Endothelial cell of umbilical vein (primary cell): ENCODE results near the gene RASGEF1C. TPM values are rescaled to one million over a fixed set of nuclear protein-coding genes. Genes with fewer than 3 reads are reported as not detected.

Experiments
- BruUV-seq: library from RNA; stranded (reverse); fragments of 400-500 nt; replicated peaks from 2 replicates; lab custom pipeline; 2021; lab: Mats Ljungman, UMichigan
- CTCF ChIA-PET: fragments of 300-600, 350-600 bp; sonication (Branson Sonifier 250); formaldehyde crosslinking; loops from one replicate; lab custom pipeline; 2021; ENCODE audit warnings: antibody characterized with exemption, inconsistent platforms; lab: Charles Lee
- POLR2A ChIA-PET: fragments of 300-600, 350-600 bp; sonication (Branson Sonifier 250); formaldehyde crosslinking; loops from one replicate; lab custom pipeline; 2021; ENCODE audit warnings: antibody characterized with exemption, inconsistent platforms; lab: Charles Lee
- DNase-seq: peaks from one replicate; pipeline ENCODE4 v3.0.0-alpha.2; 2011; ENCODE audit warnings: low read depth, low spot score
- FAIRE-seq: peaks from 2 replicates; lab custom pipeline; 2011; peaks lifted over from hg19 to GRCh38; lab: Jason Lieb, UNC
- H2AFZ ChIP-seq: 2 replicates; pipeline ENCODE4 v1.6.0; 2012; ENCODE audit warnings: low read depth, low read length, control low read depth, inconsistent platforms
- H3K27ac ChIP-seq: 2 replicates; pipeline ENCODE4 v1.5.1; 2011; ENCODE audit warnings: low read depth, mild to moderate bottlenecking, control low read depth, low read length, moderate library complexity; ENCODE audit not compliant: insufficient read depth
- H3K27me3 ChIP-seq, 2 experiments: 2 replicates each; pipeline versions ENCODE4 v1.6.0 to v1.6.1; 2011; ENCODE audit warnings: low read length in 2 of 2, mixed read lengths in 1 of 2; ENCODE audit not compliant: control insufficient read depth in 2 of 2, insufficient read depth in 2 of 2
- H3K36me3 ChIP-seq, 2 experiments: 2 replicates in 1 of 2; 3 replicates in 1 of 2; pipeline ENCODE4 v1.5.1; 2011; ENCODE audit warnings: low read length in 2 of 2, mild to moderate bottlenecking in 1 of 2, moderate library complexity in 1 of 2; ENCODE audit not compliant: control insufficient read depth in 2 of 2, insufficient read depth in 2 of 2; ENCODE audit errors: extremely low read depth in 1 of 2
- H3K4me1 ChIP-seq: 3 replicates; pipeline ENCODE4 v1.5.1; 2011; ENCODE audit warnings: mild to moderate bottlenecking, low read length; ENCODE audit not compliant: control insufficient read depth, insufficient read depth; ENCODE audit errors: extremely low read depth
- H3K4me2 ChIP-seq: 2 replicates; pipeline ENCODE4 v1.6.1; 2011; ENCODE audit warnings: low read length, control low read depth, mixed read lengths; ENCODE audit not compliant: insufficient read depth
- H3K4me3 ChIP-seq, 3 experiments: fragments of 200-600 bp in 1 of 3; sonication (generic), shearing (Covaris generic) in 1 of 3; replicated peaks in 1 of 3; 2 replicates each; pipeline ENCODE4 v1.5.1; 2011 to 2016; ENCODE audit warnings: control low read depth in 3 of 3, low read length in 3 of 3, mild to moderate bottlenecking in 2 of 3, inconsistent platforms in 1 of 3, low read depth in 1 of 3, moderate library complexity in 1 of 3; ENCODE audit not compliant: insufficient read depth in 1 of 3
- H3K79me2 ChIP-seq: 2 replicates; pipeline ENCODE4 v1.6.0; 2012; ENCODE audit warnings: low read length, inconsistent platforms; ENCODE audit not compliant: control insufficient read depth, insufficient read depth
- H3K9ac ChIP-seq: replicated peaks from 2 replicates; pipeline ENCODE3; 2011; ENCODE audit warnings: low read length, control low read depth; ENCODE audit not compliant: insufficient read depth; ENCODE audit errors: extremely low read depth
- H3K9me1 ChIP-seq: replicated peaks from 3 replicates; pipeline ENCODE4 v1.6.0; 2011; ENCODE audit warnings: mild to moderate bottlenecking, low read length; ENCODE audit not compliant: control insufficient read depth, insufficient read depth; ENCODE audit errors: extremely low read depth
- H3K9me3 ChIP-seq: replicated peaks from 2 replicates; pipeline ENCODE4 v1.5.1; 2012; ENCODE audit warnings: low read length, inconsistent platforms; ENCODE audit not compliant: control insufficient read depth, insufficient read depth
- H4K20me1 ChIP-seq: replicated peaks from 2 replicates; pipeline ENCODE3; 2011; ENCODE audit warnings: mild to moderate bottlenecking, low read length; ENCODE audit not compliant: control insufficient read depth, insufficient read depth; ENCODE audit errors: extremely low read depth
- EZH2 ChIP-seq: IDR thresholded peaks from 2 replicates; pipeline ENCODE4 v1.6.1; 2012; ENCODE audit warnings: borderline replicate concordance, low read depth, mild to moderate bottlenecking, moderate library complexity, low read length, inconsistent platforms; ENCODE audit not compliant: severe bottlenecking
- FOS ChIP-seq: IDR thresholded peaks from 2 replicates; pipeline ENCODE4 v1.6.1; 2011; ENCODE audit warnings: mild to moderate bottlenecking, low read length, moderate library complexity, borderline replicate concordance; ENCODE audit not compliant: insufficient read depth
- GATA2 ChIP-seq: IDR thresholded peaks from 2 replicates; pipeline ENCODE4 v1.7.0; 2011; ENCODE audit warnings: low read depth, mild to moderate bottlenecking, moderate library complexity, mixed read lengths, low read length; ENCODE audit not compliant: insufficient read length, insufficient read depth
- JUN ChIP-seq: IDR thresholded peaks from 2 replicates; pipeline ENCODE4 v1.6.1; 2011; ENCODE audit warnings: borderline replicate concordance, low read depth; ENCODE audit not compliant: insufficient read length, insufficient read depth
- MYC ChIP-seq: IDR thresholded peaks from one replicate; pipeline ENCODE4 v1.6.1; 2011; ENCODE audit warnings: mild to moderate bottlenecking, low read depth, low read length
- POLR2A ChIP-seq: IDR thresholded peaks from 2 replicates; pipeline ENCODE4 v1.6.1; 2012; ENCODE audit warnings: low read depth, mild to moderate bottlenecking, control low read depth, low read length
- POLR2AphosphoS5 ChIP-seq: IDR thresholded peaks from 2 replicates; pipeline ENCODE4 v1.6.1; 2012; ENCODE audit warnings: low read depth, mild to moderate bottlenecking, control low read depth, low read length, moderate library complexity; ENCODE audit not compliant: insufficient read depth
- dilution Hi-C: fragments of 300-500 bp; cut with MboI; formaldehyde crosslinking; loops from one replicate; pipeline ENCODE4 v1.15.0; 2019; ENCODE audit warnings: low sequenced_read_pairs; ENCODE audit not compliant: extremely low pct_ligation_motif_present
- intact Hi-C: fragments of 100-400 bp; cut with micrococcal nuclease; formaldehyde crosslinking; loops from one replicate; pipeline ENCODE4 v1.10.0; 2022
- polyA plus RNA-seq, 4 experiments: library from polyadenylated mRNA; depleted of rRNA in 3 of 4; stranded (reverse) in 3 of 4; unstranded in 1 of 4; fragments of >200 nt; gene quantifications; 2 replicates each; pipeline versions ENCODE4 v1.2.1 to v1.2.3, GENCODE V29; 2011 to 2012; ENCODE audit warnings: missing spikeins in 1 of 4
- total RNA-seq: library from RNA; stranded (reverse); gene quantifications from 2 replicates; pipeline ENCODE4 v1.2.3, GENCODE V29; 2021
- TF ChIP-seq, protein P1 (sequence below), 2 donors: IDR thresholded peaks; 1 replicate in 1 of 2; 2 replicates in 1 of 2; pipeline ENCODE4 v1.5.1; 2011; ENCODE audit warnings: low read length in 2 of 2, mild to moderate bottlenecking in 2 of 2, moderate library complexity in 2 of 2, control low read depth in 1 of 2, inconsistent platforms in 1 of 2, low read depth in 1 of 2; ENCODE audit not compliant: insufficient read depth in 1 of 2; ENCODE audit errors: extremely low read depth in 1 of 2
- TF ChIP-seq, protein P2 (sequence below): IDR thresholded peaks from 2 replicates; pipeline ENCODE4 v1.6.1; 2011; ENCODE audit not compliant: insufficient read depth, insufficient read length

Gene RASGEF1C
- total and polyA plus RNA-seq, 2 donors (not counting 3 experiments of a cell fraction or from before 2014, with no cell fraction given): not detected

DNA sequence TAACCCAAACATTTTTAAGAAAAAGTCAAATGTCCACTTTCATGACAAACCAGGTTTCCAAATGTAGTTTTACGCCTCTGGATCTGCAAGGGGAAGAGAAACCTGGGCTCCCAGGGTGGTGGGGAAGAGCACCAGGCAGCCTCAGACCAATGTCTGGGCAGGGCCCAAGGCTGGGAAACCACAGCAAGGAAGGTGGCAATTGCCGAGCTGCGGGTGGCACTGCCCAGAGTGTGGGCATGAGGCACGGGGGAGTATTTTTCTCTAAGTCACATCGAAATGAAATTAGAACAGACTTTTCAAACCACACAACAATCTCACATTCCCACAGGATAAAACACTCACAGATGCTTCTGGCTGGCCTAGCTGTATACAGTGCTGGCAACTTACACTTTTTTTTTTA is 32.6 kb upstream of the RASGEF1C start:
- TF ChIP-seq MYC (no peak), GATA2 (no peak), FOS (no peak), POLR2AphosphoS5 (no peak), JUN (no peak), EZH2 (no peak), POLR2A (no peak)
- TF ChIP-seq, protein P1, sequence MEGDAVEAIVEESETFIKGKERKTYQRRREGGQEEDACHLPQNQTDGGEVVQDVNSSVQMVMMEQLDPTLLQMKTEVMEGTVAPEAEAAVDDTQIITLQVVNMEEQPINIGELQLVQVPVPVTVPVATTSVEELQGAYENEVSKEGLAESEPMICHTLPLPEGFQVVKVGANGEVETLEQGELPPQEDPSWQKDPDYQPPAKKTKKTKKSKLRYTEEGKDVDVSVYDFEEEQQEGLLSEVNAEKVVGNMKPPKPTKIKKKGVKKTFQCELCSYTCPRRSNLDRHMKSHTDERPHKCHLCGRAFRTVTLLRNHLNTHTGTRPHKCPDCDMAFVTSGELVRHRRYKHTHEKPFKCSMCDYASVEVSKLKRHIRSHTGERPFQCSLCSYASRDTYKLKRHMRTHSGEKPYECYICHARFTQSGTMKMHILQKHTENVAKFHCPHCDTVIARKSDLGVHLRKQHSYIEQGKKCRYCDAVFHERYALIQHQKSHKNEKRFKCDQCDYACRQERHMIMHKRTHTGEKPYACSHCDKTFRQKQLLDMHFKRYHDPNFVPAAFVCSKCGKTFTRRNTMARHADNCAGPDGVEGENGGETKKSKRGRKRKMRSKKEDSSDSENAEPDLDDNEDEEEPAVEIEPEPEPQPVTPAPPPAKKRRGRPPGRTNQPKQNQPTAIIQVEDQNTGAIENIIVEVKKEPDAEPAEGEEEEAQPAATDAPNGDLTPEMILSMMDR (IDR thresholded peaks at IDR 0.05; ENCODE audit: extremely low read depth in 1 of 2, insufficient read depth in 1 of 2, low read depth in 1 of 2, low read length in 2 of 2): no peak
- TF ChIP-seq, protein P2, sequence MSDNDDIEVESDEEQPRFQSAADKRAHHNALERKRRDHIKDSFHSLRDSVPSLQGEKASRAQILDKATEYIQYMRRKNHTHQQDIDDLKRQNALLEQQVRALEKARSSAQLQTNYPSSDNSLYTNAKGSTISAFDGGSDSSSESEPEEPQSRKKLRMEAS: no peak
- DNase-seq: no peak
- intact Hi-C loops (no loop called here), dilution Hi-C loops (no loop called here)
- H3K4me2 ChIP-seq: no peak overlapping the region
- no peaks in the 10 kb centered on the region for H4K20me1 ChIP-seq
- no TSS peak for BruUV-seq
- H3K9me3 ChIP-seq: no peaks in the 10 kb centered on the region
- H3K79me2 ChIP-seq: no peaks in the 10 kb centered on the region
- peaks cover 3 to 9% of the 10 kb centered on the region in 2 experiments for H3K36me3 ChIP-seq
- H3K27ac ChIP-seq: no peak overlapping the region
- FAIRE-seq: no peak
- ChIA-PET POLR2A (no interaction called here), CTCF (no interaction called here)
- no peak overlapping the region for H3K9ac ChIP-seq
- H3K27me3 ChIP-seq: no peaks in the 10 kb centered on the region
- no peak overlapping the region for H3K4me3 ChIP-seq
- H3K4me1 ChIP-seq: no peaks in the 10 kb centered on the region
- H3K9me1 ChIP-seq: no peaks in the 10 kb centered on the region
- no peak overlapping the region for H2AFZ ChIP-seq
